Natural killer cell (primary cell): Measurements from ENCODE around the gene METTL8. TPM values are rescaled to one million over a fixed set of nuclear protein-coding genes. Genes with fewer than 3 reads are reported as not detected.
"Not testable (repeated sequence)": the region's sequence is repeated elsewhere in the genome, so short reads cannot be mapped to it uniquely, and the experiment has no call there.

ENCODE experiments used
- ATAC-seq, 3 donors: fragments of 150-1000 bp in 2 of 3; fragments of 200-7000 bp in 1 of 3; cut with Tn5 transposase; 1 replicate in 1 of 3; 2 replicates in 2 of 3; pipeline ENCODE4 v1.10.0; 2021; ENCODE audit warnings: mild to moderate bottlenecking in 2 of 3, moderate library complexity in 2 of 3
- DNase-seq, 2 donors: peaks; one replicate each; pipeline versions ENCODE4 v3.0.0 to v3.0.0-alpha.2; 2013 to 2021; ENCODE audit warnings: mixed read lengths in 1 of 2
- H3K27ac ChIP-seq: one replicate; pipeline ENCODE4 v1.5.1; 2013; ENCODE audit warnings: mild to moderate bottlenecking, low read length
- H3K27me3 ChIP-seq: one replicate; pipeline ENCODE4 v1.6.1; 2013; ENCODE audit warnings: low read length; ENCODE audit not compliant: control insufficient read depth, insufficient read depth
- H3K36me3 ChIP-seq: one replicate; pipeline ENCODE4 v1.6.1; 2013; ENCODE audit warnings: low read length; ENCODE audit not compliant: control insufficient read depth, insufficient read depth
- H3K4me1 ChIP-seq: one replicate; pipeline ENCODE4 v1.6.1; 2013; ENCODE audit warnings: low read length; ENCODE audit not compliant: control insufficient read depth, insufficient read depth
- H3K4me3 ChIP-seq: one replicate; pipeline ENCODE4 v1.5.1; 2013; ENCODE audit warnings: low read length
- H3K9me3 ChIP-seq: one replicate; pipeline ENCODE4 v1.6.1; 2013; ENCODE audit warnings: low read length; ENCODE audit not compliant: control insufficient read depth, insufficient read depth
- H3K27ac Mint-ChIP-seq, 2 donors: one replicate each; pipeline ENCODE4 v1.8.0; 2022; ENCODE audit warnings: mild to moderate bottlenecking in 2 of 2, mixed read lengths in 2 of 2, moderate library complexity in 1 of 2
- H3K27me3 Mint-ChIP-seq, 2 donors: one replicate each; pipeline ENCODE4 v1.8.0; 2022; ENCODE audit warnings: low read depth in 2 of 2, mixed read lengths in 2 of 2
- H3K36me3 Mint-ChIP-seq: one replicate; pipeline ENCODE4 v1.8.0; 2022; ENCODE audit warnings: mixed read lengths
- H3K4me1 Mint-ChIP-seq, 2 donors: one replicate each; pipeline ENCODE4 v1.8.0; 2022; ENCODE audit warnings: mixed read lengths in 2 of 2
- H3K4me3 Mint-ChIP-seq: one replicate; pipeline ENCODE4 v1.8.0; 2022; ENCODE audit warnings: mild to moderate bottlenecking, moderate library complexity, mixed read lengths
- H3K9me3 Mint-ChIP-seq, 2 donors: one replicate each; pipeline ENCODE4 v1.8.0; 2022; ENCODE audit warnings: mixed read lengths in 2 of 2
- WGBS: methylation state at CpG from one replicate; pipeline ENCODE4 v1.1.7; 2013; ENCODE audit warnings: missing lambda C conversion rate; ENCODE audit not compliant: insufficient coverage; 5-methylcytosine and 5-hydroxymethylcytosine counted together
- intact Hi-C: fragments of 100-400 bp; cut with micrococcal nuclease; formaldehyde crosslinking; loops from one replicate; pipeline ENCODE4 v1.14.2; 2022
- total RNA-seq, 4 donors: library from RNA; stranded (reverse); fragments of 120-200 nt in 1 of 4; gene quantifications; one replicate each; pipeline versions ENCODE4 v1.2.3 to v1.2.4, GENCODE V29; 2013 to 2022
- TF ChIP-seq, protein P1 (sequence below): fragments of 200-600 bp; IDR thresholded peaks from one replicate; pipeline ENCODE4 v1.8.0; 2022; ENCODE audit warnings: antibody characterized with exemption

Gene METTL8
- total RNA-seq, 3 donors from 2014 or later (not counting 1 experiment from before 2014, with no cell fraction given): 14.3 to 16.7 (median 15.2) TPM

DNA sequence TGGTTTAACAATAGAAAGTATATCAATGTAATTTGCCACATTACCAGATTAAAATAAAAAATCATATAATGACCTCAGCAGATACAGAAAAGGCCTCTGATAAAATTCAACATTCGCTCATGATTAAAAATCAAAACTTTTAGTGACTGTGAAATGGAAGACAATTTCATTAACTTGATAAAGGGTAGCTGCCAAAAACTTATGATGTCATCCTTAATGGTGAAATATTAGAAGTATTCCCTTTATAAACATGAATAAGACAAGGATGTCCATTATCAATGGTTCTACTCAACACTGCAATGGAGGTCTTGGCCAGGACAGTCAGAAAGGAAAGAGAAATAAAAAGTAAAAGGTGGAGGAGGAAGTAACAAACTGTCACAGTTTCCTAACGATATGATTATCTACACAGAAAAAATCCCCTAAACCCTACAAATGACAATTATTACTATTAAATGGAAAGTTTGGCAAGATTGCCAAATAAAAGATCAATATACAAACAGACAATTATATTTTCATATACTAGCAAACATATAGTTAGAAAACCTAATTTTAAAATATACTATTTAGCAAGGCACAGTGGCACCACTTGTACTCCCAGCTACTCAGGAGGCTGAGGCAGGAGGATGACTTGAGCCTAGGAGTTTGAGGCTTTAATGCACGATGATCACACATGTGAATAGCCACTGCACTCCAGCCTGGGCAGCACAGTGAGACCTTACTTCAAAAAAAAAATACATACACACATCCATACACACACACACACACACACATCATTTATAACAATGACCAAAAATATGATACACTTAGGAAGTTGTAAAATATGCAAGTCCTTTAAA lies 12.8 kb downstream of the METTL8 start:
- no peaks in the 10 kb centered on the region for H3K4me1 ChIP-seq
- H3K9me3 Mint-ChIP-seq: peaks cover 0 to 3% of the 10 kb centered on the region in 2 donors
- peaks cover 6% of the 10 kb centered on the region for H3K36me3 Mint-ChIP-seq
- ATAC-seq (peak in 1 of 3 donors; percentile 37), DNase-seq (no peak)
- TF ChIP-seq, protein P1, sequence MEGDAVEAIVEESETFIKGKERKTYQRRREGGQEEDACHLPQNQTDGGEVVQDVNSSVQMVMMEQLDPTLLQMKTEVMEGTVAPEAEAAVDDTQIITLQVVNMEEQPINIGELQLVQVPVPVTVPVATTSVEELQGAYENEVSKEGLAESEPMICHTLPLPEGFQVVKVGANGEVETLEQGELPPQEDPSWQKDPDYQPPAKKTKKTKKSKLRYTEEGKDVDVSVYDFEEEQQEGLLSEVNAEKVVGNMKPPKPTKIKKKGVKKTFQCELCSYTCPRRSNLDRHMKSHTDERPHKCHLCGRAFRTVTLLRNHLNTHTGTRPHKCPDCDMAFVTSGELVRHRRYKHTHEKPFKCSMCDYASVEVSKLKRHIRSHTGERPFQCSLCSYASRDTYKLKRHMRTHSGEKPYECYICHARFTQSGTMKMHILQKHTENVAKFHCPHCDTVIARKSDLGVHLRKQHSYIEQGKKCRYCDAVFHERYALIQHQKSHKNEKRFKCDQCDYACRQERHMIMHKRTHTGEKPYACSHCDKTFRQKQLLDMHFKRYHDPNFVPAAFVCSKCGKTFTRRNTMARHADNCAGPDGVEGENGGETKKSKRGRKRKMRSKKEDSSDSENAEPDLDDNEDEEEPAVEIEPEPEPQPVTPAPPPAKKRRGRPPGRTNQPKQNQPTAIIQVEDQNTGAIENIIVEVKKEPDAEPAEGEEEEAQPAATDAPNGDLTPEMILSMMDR: no peak
- H3K4me3 Mint-ChIP-seq: no peak overlapping the region
- no peak overlapping the region for H3K27ac ChIP-seq
- H3K9me3 ChIP-seq: peaks cover 15% of the 10 kb centered on the region
- H3K27me3 ChIP-seq: no peaks in the 10 kb centered on the region
- H3K4me3 ChIP-seq: no peak overlapping the region
- 100% methylated on average over 1 of the region's 3 CpGs for WGBS
- H3K27ac Mint-ChIP-seq: no peak overlapping the region
- no peaks in the 10 kb centered on the region for H3K36me3 ChIP-seq
- intact Hi-C loops: no loop called here
- peaks cover 6 to 12% of the 10 kb centered on the region in 2 donors for H3K4me1 Mint-ChIP-seq
- no peaks in the 10 kb centered on the region for H3K27me3 Mint-ChIP-seq

DNA sequence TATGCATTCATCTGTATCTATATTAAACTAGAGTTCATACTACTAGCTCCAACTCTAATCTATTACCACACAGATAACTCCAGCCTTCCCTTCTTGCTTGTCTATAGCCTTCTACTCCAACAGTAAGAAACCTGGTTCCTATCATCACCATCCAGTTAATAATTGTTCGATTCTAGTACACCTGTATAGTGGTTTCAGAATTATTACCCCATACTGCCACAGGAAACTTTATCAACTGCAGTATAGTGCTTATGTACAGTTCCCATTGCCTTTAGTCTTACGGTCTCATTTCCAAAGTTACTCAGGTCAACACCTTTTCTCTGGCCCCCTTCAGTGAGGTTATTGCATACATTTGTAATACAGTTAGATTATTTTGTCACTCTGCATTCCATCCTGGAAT lies 14.5 kb downstream of the METTL8 start:
- H3K4me3 Mint-ChIP-seq: no peak overlapping the region
- H3K27me3 ChIP-seq: no peaks in the 10 kb centered on the region
- intact Hi-C loops: loop anchor here (10.0 kb wide), 1 partner anchor 265 kb away; no protein-coding TSS in a partner anchor
- H3K4me1 Mint-ChIP-seq: peaks cover 6 to 17% of the 10 kb centered on the region in 2 donors
- no peaks in the 10 kb centered on the region for H3K36me3 ChIP-seq
- H3K27ac ChIP-seq: no peak overlapping the region
- peaks cover 6% of the 10 kb centered on the region for H3K36me3 Mint-ChIP-seq
- TF ChIP-seq, protein P1: no peak
- H3K27ac Mint-ChIP-seq: no peak overlapping the region
- DNase-seq (no peak), ATAC-seq (no peak)
- H3K9me3 Mint-ChIP-seq: peaks cover 0 to 3% of the 10 kb centered on the region in 2 donors
- H3K4me1 ChIP-seq: no peaks in the 10 kb centered on the region
- WGBS: 85% methylated on average over 2 of the region's 2 CpGs
- no peaks in the 10 kb centered on the region for H3K27me3 Mint-ChIP-seq
- peaks cover 11% of the 10 kb centered on the region for H3K9me3 ChIP-seq
- H3K4me3 ChIP-seq: no peak overlapping the region

DNA sequence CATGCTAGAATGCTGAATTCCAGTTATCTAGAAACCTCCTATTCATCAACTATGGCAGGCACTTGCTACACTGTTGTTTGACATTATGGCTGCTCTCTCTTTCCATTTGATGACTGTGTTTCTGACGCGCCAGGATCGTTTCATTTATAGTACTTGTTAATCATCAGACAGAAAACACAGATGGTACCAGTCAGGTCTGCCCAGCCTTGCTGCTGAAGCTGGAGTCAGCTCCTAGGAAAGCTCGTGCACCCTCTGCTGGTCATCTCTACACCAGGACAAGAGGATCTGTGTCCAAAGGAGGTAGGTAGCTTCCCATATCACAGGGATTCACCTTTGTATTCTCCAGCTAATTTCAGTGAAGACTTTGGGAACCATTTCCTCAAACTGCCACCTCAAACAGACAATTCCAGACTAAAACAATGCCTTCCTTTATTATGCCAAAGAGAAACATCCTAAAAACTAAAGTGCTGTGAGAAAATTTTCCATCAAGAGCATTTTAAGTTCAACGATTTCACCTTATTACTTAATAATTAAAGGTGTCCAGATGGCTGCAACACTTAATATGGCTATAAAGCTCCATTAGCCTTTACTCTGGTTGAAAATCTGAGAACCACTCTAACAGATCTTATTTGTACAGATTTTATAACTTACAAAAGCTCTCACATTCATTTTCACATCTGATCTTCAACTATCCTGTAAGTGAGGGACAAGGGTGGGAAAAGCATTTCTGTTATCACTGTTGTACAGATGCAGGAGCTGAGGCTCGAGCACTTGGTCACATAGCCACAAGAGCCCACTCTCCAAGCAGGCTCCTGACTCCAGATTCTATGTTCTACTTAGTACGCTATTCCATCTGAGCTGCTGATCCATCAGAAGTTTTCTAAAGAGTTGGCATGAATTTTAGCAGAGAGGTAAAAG lies 17.5 kb downstream of the METTL8 start:
- Histone ChIP-seq H3K9me3 (no peaks in the 10 kb centered on the region), H3K4me3 (no peak overlapping the region), H3K27ac (no peak overlapping the region), H3K36me3 (no peaks in the 10 kb centered on the region), H3K4me1 (no peaks in the 10 kb centered on the region), H3K27me3 (no peaks in the 10 kb centered on the region)
- peak overlapping the region in 1 of 2 donors; percentile 6 for H3K27ac Mint-ChIP-seq
- 38% methylated on average over 7 of the region's 7 CpGs for WGBS
- H3K9me3 Mint-ChIP-seq: no peaks in the 10 kb centered on the region
- H3K4me3 Mint-ChIP-seq: no peak overlapping the region
- peak; percentile 45 to 88 for DNase-seq
- TF ChIP-seq, protein P1: peak; percentile 70
- H3K36me3 Mint-ChIP-seq: no peaks in the 10 kb centered on the region
- peaks cover 6 to 14% of the 10 kb centered on the region in 2 donors for H3K4me1 Mint-ChIP-seq
- intact Hi-C loops: loop anchor here (1.0 to 10.0 kb wide), 3 partner anchors 261 to 488 kb away; no protein-coding TSS in a partner anchor
- no peaks in the 10 kb centered on the region for H3K27me3 Mint-ChIP-seq
- peak; percentile 88 to 99 (median 98) for ATAC-seq

DNA sequence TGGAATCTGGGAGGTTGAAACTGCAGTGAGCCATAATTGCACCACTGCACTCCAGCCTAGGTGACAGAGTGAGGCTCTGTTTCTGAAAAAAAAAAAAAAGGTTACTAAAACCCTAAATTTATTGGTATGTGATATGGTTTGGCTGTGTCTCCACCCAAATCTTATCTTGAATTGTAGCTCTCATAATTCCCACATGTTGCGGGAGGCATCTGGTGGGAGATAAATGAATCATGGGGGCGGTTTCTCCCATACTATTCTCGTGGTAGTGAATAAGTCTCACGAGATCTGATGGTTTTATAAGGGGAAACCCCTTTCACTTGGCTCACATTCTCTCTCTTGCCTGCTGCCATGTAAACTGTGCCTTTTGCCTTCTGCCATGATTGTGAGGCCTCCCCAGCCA lies 19.1 kb downstream of the METTL8 start:
- DNase-seq, H3K27me3 Mint-ChIP-seq, H3K4me3 ChIP-seq, H3K27ac Mint-ChIP-seq, H3K36me3 ChIP-seq, H3K9me3 ChIP-seq, H3K4me1 Mint-ChIP-seq, H3K27me3 ChIP-seq, H3K4me3 Mint-ChIP-seq, H3K9me3 Mint-ChIP-seq, H3K4me1 ChIP-seq, H3K36me3 Mint-ChIP-seq, ATAC-seq, H3K27ac ChIP-seq: not testable (repeated sequence)
- intact Hi-C loops: loop anchor here (10.0 kb wide), 1 partner anchor 260 kb away; no protein-coding TSS in a partner anchor
- WGBS: 40% methylated on average over 1 of the region's 4 CpGs
